Activated naive CD4-positive, alpha-beta T cell treated with anti-CD3 and anti-CD28 coated beads, Interleukin-2, amount 50 U/mL, for 72 hours (primary cell): ENCODE results near the gene PACSIN2. TPM values are rescaled to one million over a fixed set of nuclear protein-coding genes. Genes with fewer than 3 reads are reported as not detected.

Experiments
- ATAC-seq, 2 donors: fragments of 150-1000 bp; cut with Tn5 transposase; 2 replicates each; pipeline ENCODE4 v1.10.0; 2021; ENCODE audit warnings: mild to moderate bottlenecking in 2 of 2, moderate library complexity in 2 of 2
- DNase-seq, 2 donors: peaks; one replicate each; pipeline ENCODE4 v3.0.0; 2021 to 2022; ENCODE audit warnings: low spot score in 2 of 2
- H3K27ac Mint-ChIP-seq, 2 donors: one replicate each; pipeline ENCODE4 v1.8.0; 2022; ENCODE audit warnings: mild to moderate bottlenecking in 2 of 2, mixed read lengths in 2 of 2
- H3K36me3 Mint-ChIP-seq, 2 donors: one replicate each; pipeline ENCODE4 v1.8.0; 2022; ENCODE audit warnings: mixed read lengths in 2 of 2
- H3K9me3 Mint-ChIP-seq, 2 donors: one replicate each; pipeline ENCODE4 v1.8.0; 2022; ENCODE audit warnings: mixed read lengths in 2 of 2
- total RNA-seq, 2 donors: library from RNA; stranded (reverse); gene quantifications; one replicate each; pipeline ENCODE4 v1.2.3, GENCODE V29; 2022

Gene PACSIN2
- total RNA-seq, 2 donors from 2014 or later = 25.6 to 28.2 TPM

DNA sequence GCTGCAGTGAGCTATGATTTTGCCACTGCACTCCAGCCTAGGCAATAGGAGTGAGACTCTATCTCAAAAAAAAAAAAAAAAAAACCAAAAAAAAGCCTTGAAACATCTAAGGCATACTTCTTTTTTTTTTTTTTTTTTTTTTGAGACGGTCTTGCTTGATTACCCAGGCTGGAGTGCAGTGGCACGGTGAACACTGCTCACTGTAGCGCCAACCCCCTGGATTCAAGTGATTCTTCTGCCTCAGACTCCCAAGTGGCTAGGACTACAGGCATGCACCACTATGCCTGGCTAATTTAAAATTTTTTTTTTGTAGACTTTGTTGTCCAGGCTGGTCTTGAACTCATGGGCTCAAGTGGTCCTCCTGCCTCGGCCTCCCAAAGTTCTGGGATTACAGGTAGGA, 177.4 kb downstream of the PACSIN2 start:
- Mint-ChIP-seq H3K27ac (no peak overlapping the region), H3K36me3 (no peaks in the 10 kb centered on the region), H3K9me3 (no peaks in the 10 kb centered on the region)
- DNase-seq = no peak
- no peak for ATAC-seq

- Mint-ChIP-seq H3K36me3 (no peaks in the 10 kb centered on the region), H3K9me3 (no peaks in the 10 kb centered on the region), H3K27ac (no peak overlapping the region)
- ATAC-seq = no peak
- no peak for DNase-seq
Observed at GRCh38 chr22:42836026-42836425, 178.9 kb downstream of the PACSIN2 start.

- ATAC-seq (no peak), DNase-seq (no peak)
- Mint-ChIP-seq H3K27ac (no peak overlapping the region), H3K9me3 (no peaks in the 10 kb centered on the region), H3K36me3 (no peaks in the 10 kb centered on the region)
Observed at GRCh38 chr22:42834177-42834949, 180.6 kb downstream of the PACSIN2 start.

DNA sequence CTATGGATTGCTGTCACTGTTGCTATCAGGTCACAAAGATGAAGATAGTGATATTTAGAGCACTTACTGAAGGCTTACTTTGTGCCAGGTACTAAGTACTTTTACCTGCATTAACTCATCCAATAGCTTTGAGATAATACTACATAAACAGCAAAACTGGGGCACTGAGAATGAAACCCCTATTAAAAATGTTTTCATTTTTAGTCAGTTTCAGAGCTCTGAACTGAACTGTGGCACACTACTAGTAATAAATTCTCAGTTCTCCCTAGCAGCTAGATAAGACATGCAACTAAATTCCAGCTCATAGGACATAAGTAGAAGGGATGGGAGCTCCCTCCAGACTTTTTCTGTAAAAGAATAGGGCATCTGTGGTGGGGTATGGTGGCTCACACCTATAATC, 181.8 kb downstream of the PACSIN2 start:
- no peak overlapping the region for H3K27ac Mint-ChIP-seq
- no peaks in the 10 kb centered on the region for H3K36me3 Mint-ChIP-seq
- ATAC-seq = no peak
- no peak for DNase-seq
- no peaks in the 10 kb centered on the region for H3K9me3 Mint-ChIP-seq

DNA sequence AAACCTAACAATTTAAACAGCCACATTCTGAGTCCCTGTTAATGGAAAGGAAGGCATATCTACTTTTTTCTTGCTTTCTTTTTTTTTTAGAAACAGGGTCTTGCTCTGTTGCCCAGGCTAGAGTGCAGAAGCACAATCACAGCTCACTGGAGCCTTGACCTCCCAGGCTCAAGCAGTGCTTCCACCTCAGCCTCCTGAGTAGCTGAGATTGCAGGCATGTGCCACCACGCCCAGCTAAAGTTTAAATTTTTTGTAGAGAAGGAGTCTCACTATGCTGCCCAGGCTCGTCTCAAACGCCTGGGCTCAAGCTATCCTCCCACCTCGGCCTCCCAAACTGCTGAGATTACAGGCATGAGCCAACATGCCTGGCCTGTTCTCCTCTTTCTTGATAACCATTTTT, 183.2 kb downstream of the PACSIN2 start:
- ATAC-seq = no peak

GRCh38 chr22:42830161-42830560, 184.8 kb downstream of the PACSIN2 start:
- Mint-ChIP-seq H3K27ac (no peak overlapping the region), H3K9me3 (no peaks in the 10 kb centered on the region), H3K36me3 (no peaks in the 10 kb centered on the region)
- no peak for DNase-seq
- ATAC-seq = no peak

More for the DNA sequence above, 183.2 kb downstream of the PACSIN2 start:
- Mint-ChIP-seq H3K36me3 (no peaks in the 10 kb centered on the region), H3K27ac (no peak overlapping the region), H3K9me3 (no peaks in the 10 kb centered on the region)
- DNase-seq = no peak

GRCh38 chr22:42829302-42829701, 185.6 kb downstream of the PACSIN2 start:
- DNase-seq (no peak), ATAC-seq (no peak)
- H3K36me3 Mint-ChIP-seq = no peaks in the 10 kb centered on the region
- H3K27ac Mint-ChIP-seq = no peak overlapping the region
- H3K9me3 Mint-ChIP-seq = no peaks in the 10 kb centered on the region

GRCh38 chr22:42825796-42826195, 189.2 kb downstream of the PACSIN2 start:
- Mint-ChIP-seq H3K36me3 (peaks cover 0 to 4% of the 10 kb centered on the region in 2 donors), H3K9me3 (no peaks in the 10 kb centered on the region), H3K27ac (no peak overlapping the region)
- DNase-seq (no peak), ATAC-seq (no peak)

- H3K27ac Mint-ChIP-seq = no peak overlapping the region
- no peak for ATAC-seq
Observed at GRCh38 chr22:42821386-42821785, 193.6 kb downstream of the PACSIN2 start.

DNA sequence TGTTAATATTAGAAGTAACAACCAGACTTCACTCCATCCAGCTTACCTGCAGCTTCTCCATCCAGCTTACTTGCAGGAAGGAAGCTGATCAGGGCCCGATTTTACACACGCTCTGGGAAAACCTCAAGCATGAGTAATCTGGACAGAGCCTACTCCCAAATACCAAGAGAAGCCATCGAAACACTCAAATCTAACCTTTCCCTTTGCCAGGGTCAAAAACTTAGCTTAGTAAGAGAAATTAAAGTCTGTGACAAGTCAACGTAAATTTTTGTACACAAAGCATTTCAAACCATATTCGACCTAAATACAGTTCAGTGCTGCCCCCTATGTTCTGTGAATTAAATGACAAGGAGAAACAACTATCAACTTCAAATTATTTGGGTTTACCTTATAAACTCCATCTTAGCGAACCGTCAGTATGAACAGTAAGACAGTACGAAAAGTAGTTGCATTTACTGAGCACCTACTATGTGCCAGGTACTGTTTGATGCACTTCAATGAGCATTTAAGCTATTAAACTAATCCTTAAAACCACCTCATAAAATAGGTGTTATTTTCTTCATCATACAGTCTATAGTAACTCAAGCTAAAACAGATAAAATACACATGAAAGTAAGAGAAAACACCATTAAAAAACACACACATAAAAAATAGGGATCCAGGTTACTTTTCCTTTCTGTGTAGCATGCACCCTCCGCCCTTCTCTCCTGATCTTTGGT, 194.7 kb downstream of the PACSIN2 start:
- ATAC-seq = no peak
- no peak for DNase-seq
- Mint-ChIP-seq H3K9me3 (no peaks in the 10 kb centered on the region), H3K36me3 (peaks cover 0 to 8% of the 10 kb centered on the region in 2 donors), H3K27ac (no peak overlapping the region)

More at GRCh38 chr22:42821386-42821785, 193.6 kb downstream of the PACSIN2 start:
- Mint-ChIP-seq H3K9me3 (no peaks in the 10 kb centered on the region), H3K36me3 (peaks cover 0 to 8% of the 10 kb centered on the region in 2 donors)
- DNase-seq = no peak

Other genes starting within 250 kb of the PACSIN2 start
- gene ARFGAP3, start 157.9 kb downstream of the PACSIN2 start, total RNA-seq = 10 to 100 TPM; 23.3 to 47.3 TPM
- 1 to 10 TPM; 5.6 to 6.0 TPM for gene TTLL1, start 74.2 kb upstream of the PACSIN2 start, total RNA-seq
- 1 to 10 TPM in 1 of 2 donors, under 1 TPM in 1; 0.98 to 1.4 TPM for gene BIK, start 95.6 kb upstream of the PACSIN2 start, total RNA-seq
- 10 to 100 TPM in 1 of 2 donors, 1 to 10 TPM in 1; 6.0 to 19.4 TPM for gene MCAT, start 128.2 kb upstream of the PACSIN2 start, total RNA-seq
- gene TSPO, start 136.4 kb upstream of the PACSIN2 start, total RNA-seq = 100 to 1,000 TPM; 145 to 159 TPM
- 10 to 100 TPM; 34.3 to 75.0 TPM for gene TTLL12, start 172.0 kb upstream of the PACSIN2 start, total RNA-seq